ENCODE measurements around the gene ATP2A1.

Gene ATP2A1

DNA sequence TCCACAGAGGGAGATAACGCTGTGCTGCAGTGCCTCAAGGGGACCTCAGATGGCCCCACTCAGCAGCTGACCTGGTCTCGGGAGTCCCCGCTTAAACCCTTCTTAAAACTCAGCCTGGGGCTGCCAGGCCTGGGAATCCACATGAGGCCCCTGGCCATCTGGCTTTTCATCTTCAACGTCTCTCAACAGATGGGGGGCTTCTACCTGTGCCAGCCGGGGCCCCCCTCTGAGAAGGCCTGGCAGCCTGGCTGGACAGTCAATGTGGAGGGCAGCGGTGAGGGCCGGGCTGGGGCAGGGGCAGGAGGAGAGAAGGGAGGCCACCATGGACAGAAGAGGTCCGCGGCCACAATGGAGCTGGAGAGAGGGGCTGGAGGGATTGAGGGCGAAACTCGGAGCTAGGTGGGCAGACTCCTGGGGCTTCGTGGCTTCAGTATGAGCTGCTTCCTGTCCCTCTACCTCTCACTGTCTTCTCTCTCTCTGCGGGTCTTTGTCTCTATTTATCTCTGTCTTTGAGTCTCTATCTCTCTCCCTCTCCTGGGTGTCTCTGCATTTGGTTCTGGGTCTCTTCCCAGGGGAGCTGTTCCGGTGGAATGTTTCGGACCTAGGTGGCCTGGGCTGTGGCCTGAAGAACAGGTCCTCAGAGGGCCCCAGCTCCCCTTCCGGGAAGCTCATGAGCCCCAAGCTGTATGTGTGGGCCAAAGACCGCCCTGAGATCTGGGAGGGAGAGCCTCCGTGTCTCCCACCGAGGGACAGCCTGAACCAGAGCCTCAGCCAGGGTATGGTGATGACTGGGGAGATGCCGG lies 54.3 kb downstream of the ATP2A1 start:
- DNase-seq (ENCODE audit: low read depth), result no peak
- H3K4me3 ChIP-seq (ENCODE audit: control insufficient read depth, low read depth, low read length), result no peak overlapping the region
- TF ChIP-seq, protein P1, sequence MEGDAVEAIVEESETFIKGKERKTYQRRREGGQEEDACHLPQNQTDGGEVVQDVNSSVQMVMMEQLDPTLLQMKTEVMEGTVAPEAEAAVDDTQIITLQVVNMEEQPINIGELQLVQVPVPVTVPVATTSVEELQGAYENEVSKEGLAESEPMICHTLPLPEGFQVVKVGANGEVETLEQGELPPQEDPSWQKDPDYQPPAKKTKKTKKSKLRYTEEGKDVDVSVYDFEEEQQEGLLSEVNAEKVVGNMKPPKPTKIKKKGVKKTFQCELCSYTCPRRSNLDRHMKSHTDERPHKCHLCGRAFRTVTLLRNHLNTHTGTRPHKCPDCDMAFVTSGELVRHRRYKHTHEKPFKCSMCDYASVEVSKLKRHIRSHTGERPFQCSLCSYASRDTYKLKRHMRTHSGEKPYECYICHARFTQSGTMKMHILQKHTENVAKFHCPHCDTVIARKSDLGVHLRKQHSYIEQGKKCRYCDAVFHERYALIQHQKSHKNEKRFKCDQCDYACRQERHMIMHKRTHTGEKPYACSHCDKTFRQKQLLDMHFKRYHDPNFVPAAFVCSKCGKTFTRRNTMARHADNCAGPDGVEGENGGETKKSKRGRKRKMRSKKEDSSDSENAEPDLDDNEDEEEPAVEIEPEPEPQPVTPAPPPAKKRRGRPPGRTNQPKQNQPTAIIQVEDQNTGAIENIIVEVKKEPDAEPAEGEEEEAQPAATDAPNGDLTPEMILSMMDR (conservative IDR thresholded peaks at IDR 0.05; ENCODE audit: control insufficient read depth, insufficient read depth, low read depth, low read length), result no peak

DNA sequence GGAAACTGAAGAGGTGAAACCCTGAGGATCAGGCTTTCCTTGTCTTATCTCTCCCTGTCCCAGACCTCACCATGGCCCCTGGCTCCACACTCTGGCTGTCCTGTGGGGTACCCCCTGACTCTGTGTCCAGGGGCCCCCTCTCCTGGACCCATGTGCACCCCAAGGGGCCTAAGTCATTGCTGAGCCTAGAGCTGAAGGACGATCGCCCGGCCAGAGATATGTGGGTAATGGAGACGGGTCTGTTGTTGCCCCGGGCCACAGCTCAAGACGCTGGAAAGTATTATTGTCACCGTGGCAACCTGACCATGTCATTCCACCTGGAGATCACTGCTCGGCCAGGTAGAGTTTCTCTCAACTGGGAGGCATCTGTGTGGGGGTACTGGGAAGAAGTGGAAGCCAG lies 54.9 kb downstream of the ATP2A1 start:
- no peak overlapping the region for H3K4me3 ChIP-seq (ENCODE audit: control insufficient read depth, low read depth, low read length)
- DNase-seq (ENCODE audit: low read depth), result no peak
- TF ChIP-seq, protein P1 (conservative IDR thresholded peaks at IDR 0.05; ENCODE audit: control insufficient read depth, insufficient read depth, low read depth, low read length), result no peak

DNA sequence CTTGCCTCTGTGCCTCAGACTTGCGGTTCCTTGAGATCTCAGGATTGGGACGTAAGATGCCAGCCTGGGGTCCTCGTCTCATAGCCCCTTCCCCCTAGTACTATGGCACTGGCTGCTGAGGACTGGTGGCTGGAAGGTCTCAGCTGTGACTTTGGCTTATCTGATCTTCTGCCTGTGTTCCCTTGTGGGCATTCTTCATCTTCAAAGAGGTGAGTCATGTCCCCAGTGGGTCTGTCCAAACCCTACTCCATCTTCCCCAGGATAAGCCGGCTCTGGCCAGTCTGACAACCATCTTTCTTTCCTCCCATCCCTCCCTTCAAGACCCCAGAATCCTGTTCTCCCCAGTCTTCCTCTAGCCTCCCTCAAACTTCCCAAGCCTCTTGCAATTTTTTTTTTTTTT lies 57.1 kb downstream of the ATP2A1 start:
- TF ChIP-seq, protein P1 (conservative IDR thresholded peaks at IDR 0.05; ENCODE audit: control insufficient read depth, insufficient read depth, low read depth, low read length), result no peak
- DNase-seq (ENCODE audit: low read depth), result peak; percentile 25

DNA sequence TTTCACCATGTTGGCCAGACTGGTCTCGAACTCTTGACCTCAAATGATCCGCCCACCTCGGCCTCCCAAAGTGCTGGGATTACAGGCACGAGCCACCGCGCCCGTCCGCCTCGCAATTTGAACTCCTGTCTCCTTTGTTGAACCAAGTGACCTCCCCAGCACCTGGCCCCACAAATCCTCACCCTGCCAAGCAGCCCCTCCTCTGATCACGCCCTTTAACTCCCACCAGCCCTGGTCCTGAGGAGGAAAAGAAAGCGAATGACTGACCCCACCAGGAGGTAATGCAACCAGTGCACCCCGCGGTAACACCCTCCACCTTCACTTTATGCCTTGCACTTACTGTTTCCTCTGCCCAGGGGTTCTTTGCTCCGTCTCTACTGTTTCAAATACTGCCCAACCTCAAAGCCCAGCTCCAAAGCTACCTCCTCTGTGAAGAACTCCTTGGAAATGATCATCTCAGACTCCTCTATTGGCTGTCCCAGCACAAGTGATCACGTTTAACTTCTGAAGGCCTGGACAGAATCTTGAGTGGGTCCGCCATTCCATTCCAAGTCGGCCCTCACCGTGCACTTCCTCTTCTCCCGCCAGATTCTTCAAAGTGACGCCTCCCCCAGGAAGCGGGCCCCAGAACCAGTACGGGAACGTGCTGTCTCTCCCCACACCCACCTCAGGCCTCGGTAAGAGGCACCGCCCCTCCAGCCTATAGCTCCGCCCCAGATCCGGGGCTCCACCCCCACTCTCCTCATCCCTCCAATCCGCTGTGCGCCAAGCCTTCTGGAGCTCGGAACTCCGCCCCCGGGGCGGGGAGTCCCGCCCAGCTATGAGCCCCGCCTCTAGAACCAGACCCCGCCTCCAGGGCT lies 57.9 kb downstream of the ATP2A1 start:
- peak; percentile 76 for DNase-seq (ENCODE audit: low read depth)
- peak overlapping the region; percentile 12 for H3K4me3 ChIP-seq (ENCODE audit: control insufficient read depth, low read depth, low read length)
- TF ChIP-seq, protein P1 (conservative IDR thresholded peaks at IDR 0.05; ENCODE audit: control insufficient read depth, insufficient read depth, low read depth, low read length), result no peak

More for the DNA sequence above, 57.1 kb downstream of the ATP2A1 start:
- no peak overlapping the region for H3K4me3 ChIP-seq (ENCODE audit: control insufficient read depth, low read depth, low read length)

DNA sequence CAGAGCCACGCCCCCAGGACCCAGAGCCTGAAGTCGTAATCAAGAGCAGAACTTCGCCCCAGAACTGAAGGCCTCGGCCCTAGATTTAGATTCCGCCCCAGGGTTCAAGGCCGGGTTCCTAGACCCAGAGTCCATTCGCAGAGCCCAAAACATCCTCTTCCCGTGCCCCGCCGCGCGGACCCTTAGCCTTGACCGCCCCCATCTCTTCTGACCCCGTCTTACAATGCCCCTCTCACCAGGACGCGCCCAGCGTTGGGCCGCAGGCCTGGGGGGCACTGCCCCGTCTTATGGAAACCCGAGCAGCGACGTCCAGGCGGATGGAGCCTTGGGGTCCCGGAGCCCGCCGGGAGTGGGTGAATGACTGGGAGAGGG lies 58.5 kb downstream of the ATP2A1 start:
- TF ChIP-seq, protein P1 (conservative IDR thresholded peaks at IDR 0.05; ENCODE audit: control insufficient read depth, insufficient read depth, low read depth, low read length), result no peak
- no peak overlapping the region for H3K4me3 ChIP-seq (ENCODE audit: control insufficient read depth, low read depth, low read length)
- no peak for DNase-seq (ENCODE audit: low read depth)

DNA sequence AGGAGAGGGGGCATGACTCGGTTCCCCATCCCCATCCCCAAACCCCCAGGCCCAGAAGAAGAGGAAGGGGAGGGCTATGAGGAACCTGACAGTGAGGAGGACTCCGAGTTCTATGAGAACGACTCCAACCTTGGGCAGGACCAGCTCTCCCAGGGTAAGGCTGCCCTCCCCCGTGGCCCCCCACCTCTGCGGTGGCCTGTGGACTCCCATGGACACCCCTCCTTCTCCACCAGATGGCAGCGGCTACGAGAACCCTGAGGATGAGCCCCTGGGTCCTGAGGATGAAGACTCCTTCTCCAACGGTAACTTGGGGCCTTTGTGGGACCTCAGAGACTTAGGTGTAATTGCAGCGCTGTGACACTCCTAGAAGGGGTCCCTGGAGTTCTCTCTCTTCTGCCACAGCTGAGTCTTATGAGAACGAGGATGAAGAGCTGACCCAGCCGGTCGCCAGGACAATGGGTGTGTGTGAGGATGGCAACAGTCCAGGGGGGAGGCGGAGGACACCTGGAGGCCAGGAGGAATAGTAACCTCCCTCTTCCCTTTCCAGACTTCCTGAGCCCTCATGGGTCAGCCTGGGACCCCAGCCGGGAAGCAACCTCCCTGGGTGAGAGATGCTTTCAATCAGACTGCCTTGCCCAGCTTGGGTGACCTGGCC lies 59.1 kb downstream of the ATP2A1 start:
- no peak for DNase-seq (ENCODE audit: low read depth)
- TF ChIP-seq, protein P1 (conservative IDR thresholded peaks at IDR 0.05; ENCODE audit: control insufficient read depth, insufficient read depth, low read depth, low read length), result no peak
- H3K4me3 ChIP-seq (ENCODE audit: control insufficient read depth, low read depth, low read length), result no peak overlapping the region

All from fibroblast of mammary gland (primary cell).